Cardiac fibroblast (primary cell): ENCODE results near the gene EFCAB14.
"Not testable (repeated sequence)": the region's sequence is repeated elsewhere in the genome, so short reads cannot be mapped to it uniquely, and the experiment has no call there.

ENCODE experiments used
- DNase-seq, 2 donors: peaks; one replicate each; pipeline versions ENCODE4 v3.0.0 to v3.0.0-alpha.2; 2010; ENCODE audit warnings: low read depth in 2 of 2
- H3K4me3 ChIP-seq, 2 donors: replicated peaks in 1 of 2; 1 replicate in 1 of 2; 2 replicates in 1 of 2; pipeline ENCODE4 v1.5.1; 2011; ENCODE audit warnings: low read depth in 2 of 2, low read length in 2 of 2, mild to moderate bottlenecking in 2 of 2, moderate library complexity in 1 of 2
- TF ChIP-seq, protein P1 (sequence below): IDR thresholded peaks from one replicate; pipeline ENCODE4 v1.5.1; 2011; ENCODE audit warnings: low read depth, mild to moderate bottlenecking, low read length, inconsistent platforms

The EFCAB14 gene

DNA sequence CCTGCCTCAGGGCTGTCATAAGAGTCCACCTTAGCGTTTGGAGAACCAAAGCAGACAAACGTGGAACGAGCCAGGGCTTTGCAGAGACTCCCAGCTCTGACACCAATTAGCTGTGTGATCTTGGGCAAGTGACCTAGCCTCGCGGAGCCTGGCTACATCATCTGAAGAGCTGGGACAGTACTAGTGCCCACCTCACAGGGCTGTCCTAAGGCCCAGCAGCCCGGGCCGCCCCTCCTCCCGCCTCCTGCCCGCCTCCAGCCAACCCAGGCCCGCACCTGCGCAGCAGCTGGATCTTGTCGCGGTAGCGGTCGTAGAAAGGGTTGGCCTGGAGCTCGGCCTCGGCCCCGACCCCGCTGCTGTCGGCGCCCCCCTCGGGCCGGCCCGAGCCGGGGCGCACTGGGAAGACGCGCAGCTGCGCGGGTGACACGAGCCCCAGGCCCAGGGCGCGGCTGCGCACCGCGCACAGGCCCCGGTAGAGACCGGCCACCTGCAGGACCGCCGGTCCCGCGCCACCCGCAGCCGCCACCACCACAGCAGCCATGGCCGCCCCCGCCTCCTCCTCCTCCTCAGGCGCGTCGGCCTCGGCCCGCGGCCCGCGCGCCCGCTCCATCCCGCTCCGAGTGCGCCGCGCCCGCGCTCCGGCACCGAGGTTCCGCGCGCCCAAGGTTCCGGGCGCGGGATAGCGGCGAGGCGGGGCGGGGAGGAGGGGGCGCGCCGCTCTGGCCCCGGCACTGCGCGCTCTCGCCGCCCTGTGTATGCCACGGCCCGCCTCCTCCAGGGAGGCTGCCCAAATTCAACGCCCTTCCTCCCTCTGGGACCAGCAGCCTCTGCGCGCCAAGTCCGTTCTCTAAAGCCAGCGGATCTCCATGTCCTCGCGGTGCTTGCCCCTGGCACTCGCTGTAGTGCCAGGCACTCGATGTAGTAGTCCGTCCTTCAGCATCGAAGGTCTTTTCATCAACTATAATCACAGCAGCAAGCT is 50.8 kb downstream of the EFCAB14 start, which contains the start of gene ATPAF1:
Gene ATPAF1, minus strand, starts transcription at position 583 of the 979 bp plus-strand sequence. Its CDS starts 42 bp downstream, at position 541.
- peak; percentile 81 to 86 for DNase-seq
- TF ChIP-seq, protein P1, sequence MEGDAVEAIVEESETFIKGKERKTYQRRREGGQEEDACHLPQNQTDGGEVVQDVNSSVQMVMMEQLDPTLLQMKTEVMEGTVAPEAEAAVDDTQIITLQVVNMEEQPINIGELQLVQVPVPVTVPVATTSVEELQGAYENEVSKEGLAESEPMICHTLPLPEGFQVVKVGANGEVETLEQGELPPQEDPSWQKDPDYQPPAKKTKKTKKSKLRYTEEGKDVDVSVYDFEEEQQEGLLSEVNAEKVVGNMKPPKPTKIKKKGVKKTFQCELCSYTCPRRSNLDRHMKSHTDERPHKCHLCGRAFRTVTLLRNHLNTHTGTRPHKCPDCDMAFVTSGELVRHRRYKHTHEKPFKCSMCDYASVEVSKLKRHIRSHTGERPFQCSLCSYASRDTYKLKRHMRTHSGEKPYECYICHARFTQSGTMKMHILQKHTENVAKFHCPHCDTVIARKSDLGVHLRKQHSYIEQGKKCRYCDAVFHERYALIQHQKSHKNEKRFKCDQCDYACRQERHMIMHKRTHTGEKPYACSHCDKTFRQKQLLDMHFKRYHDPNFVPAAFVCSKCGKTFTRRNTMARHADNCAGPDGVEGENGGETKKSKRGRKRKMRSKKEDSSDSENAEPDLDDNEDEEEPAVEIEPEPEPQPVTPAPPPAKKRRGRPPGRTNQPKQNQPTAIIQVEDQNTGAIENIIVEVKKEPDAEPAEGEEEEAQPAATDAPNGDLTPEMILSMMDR = no peak
- H3K4me3 ChIP-seq = peak within 1 kb of the TSS; percentile 72 to 76

DNA sequence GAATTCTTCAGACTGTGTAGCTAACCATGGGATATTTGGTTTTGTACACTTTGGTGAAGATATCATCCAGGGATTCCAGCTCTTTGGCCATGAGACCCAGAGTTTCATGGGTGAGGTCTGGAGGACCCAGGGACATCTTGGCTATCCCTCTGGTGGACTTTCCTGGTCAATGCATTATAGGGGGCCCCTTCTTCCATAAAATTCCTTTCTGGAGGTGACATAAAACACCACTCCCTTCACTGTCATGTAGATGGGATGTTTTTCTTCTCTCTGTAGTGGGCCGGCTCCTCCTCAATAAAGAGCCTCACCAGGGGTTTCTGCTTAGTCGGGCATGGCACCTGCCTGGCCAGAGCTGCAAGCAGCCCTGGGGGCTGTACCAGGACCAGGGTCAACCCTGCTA is 52.9 kb downstream of the EFCAB14 start:
- H3K4me3 ChIP-seq = no peak overlapping the region
- TF ChIP-seq, protein P1 = no peak
- DNase-seq = no peak

DNA sequence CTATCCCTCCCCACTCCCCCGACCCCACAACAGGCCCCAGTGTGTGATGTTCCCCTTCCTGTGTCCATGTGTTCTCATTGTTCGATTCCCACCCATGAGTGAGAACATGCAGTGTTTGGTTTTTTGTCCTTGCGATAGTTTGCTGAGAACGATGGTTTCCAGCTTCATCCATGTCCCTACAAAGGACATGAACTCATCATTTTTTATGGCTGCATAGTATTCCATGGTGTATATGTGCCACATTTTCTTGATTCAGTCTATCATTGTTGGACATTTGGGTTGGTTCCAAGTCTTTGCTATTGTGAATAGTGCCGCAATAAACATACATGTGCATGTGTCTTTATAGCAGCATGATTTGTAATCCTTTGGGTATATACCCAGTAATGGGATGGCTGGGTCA is 56.0 kb downstream of the EFCAB14 start:
- DNase-seq = not testable (repeated sequence)

DNA sequence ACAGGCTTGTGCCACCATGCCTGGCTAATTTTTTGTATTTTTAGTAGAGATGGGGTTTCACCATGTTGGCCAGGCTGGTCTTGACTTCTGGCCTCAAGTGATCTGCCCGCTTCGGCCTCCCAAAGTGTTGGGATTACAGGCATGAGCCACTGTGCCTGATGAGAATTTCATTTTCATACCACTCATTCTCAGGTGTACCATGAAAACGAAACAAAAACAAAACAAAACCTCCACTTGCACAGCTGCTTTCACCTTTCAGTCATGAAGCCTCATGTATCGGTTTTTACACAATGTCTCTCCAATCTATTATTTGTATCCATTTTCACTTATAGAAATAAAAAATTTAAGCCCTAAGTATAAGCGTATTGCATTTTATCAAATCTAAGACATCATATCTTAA is 58.8 kb downstream of the EFCAB14 start:
- DNase-seq, H3K4me3 ChIP-seq: not testable (repeated sequence)

More for the DNA sequence above, 56.0 kb downstream of the EFCAB14 start:
- H3K4me3 ChIP-seq = not testable (repeated sequence)

DNA sequence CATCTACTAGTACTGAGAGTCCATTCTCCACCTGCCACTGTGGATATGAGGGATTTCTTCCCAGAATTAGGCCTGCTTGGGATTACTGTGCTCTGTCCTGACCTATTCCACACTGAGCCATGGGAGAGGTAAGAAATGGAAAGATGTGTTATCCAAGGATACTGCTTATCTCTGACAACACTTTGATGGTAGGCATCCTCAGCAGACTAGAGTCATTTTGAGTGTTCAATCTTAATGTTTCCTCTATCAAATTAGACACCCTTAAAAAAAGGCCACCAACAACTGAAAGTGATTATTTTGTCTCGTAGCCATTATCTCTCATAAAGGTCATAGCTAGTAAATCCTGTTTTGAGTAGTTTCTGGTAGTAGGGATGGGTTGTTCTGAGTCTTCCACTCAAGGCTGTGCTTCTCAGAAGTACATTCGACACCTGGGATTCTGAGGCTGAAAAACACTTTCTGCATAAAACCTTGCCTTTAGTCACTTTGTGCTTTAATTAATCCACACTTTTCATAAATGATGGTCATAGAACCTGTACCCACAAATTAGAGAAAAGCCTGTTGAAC is 59.5 kb downstream of the EFCAB14 start:
- TF ChIP-seq, protein P1 = no peak
- no peak for DNase-seq
- H3K4me3 ChIP-seq = no peak overlapping the region

DNA sequence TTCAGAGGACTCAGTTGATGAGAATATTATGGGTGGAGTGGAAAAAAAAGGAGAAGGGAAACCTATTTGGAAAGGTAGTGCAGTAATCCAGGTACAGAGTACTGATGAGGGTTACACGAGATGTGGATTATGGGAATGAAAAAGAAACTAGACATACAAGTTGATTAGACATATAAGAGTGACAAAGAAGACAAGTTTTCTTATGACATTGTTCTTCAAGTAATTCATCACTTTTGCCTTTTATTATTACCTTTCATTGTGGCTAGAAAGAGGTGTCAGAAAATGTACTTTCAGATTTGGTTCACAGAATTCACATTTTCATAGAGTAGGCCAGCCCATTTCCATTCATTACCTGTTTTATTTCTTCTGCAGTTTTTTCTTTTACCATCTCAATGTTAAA is 61.1 kb downstream of the EFCAB14 start:
- TF ChIP-seq, protein P1 = no peak
- DNase-seq = no peak
- H3K4me3 ChIP-seq = no peak overlapping the region

DNA sequence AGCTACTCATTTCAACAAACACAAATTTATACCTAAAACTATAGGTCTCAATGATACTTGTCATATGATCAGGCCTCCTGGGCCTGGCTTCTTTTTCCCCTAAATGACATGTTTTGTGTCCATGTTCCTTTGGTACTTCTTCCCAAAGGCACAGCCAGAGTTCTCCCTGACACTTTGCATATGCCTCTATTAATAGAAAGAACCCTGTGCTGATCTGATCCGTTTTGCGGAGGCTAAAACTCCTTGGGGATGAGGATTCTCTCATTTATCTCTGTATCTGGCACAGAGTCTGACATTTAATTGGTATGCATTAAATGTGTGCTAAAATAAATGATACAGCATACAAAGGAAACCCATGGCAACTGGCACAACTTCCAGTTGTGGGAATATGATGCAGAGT is 62.3 kb downstream of the EFCAB14 start:
- H3K4me3 ChIP-seq = no peak overlapping the region
- TF ChIP-seq, protein P1 = no peak
- no peak for DNase-seq
